Sigmoid colon (tissue), 7 donors: Measurements from ENCODE around the gene KCNAB1. TPM values are rescaled to one million over a fixed set of nuclear protein-coding genes. Genes with fewer than 3 reads are reported as not detected.
A peak's percentile ranks its signal among the peaks of the same experiment; 100 is the strongest.

ENCODE experiments used
- DNase-seq: peaks from one replicate; pipeline ENCODE4 v3.0.0-alpha.2; 2019
- H3K27ac ChIP-seq, 4 donors: fragments of 200-600 bp; sonication (generic); one replicate each; pipeline ENCODE4 v1.5.1; 2016 to 2019; ENCODE audit warnings: mild to moderate bottlenecking in 1 of 4
- H3K27me3 ChIP-seq, 3 donors: fragments of 200-600 bp; sonication (generic); one replicate each; pipeline ENCODE4 v1.5.1; 2019; ENCODE audit warnings: mild to moderate bottlenecking in 1 of 3
- H3K36me3 ChIP-seq, 4 donors: fragments of 200-600 bp; sonication (generic); one replicate each; pipeline ENCODE4 v1.5.1; 2016 to 2019
- H3K4me1 ChIP-seq, 4 donors: fragments of 200-600 bp; sonication (generic); one replicate each; pipeline ENCODE4 v1.5.1; 2017 to 2019
- H3K4me3 ChIP-seq, 4 donors: fragments of 200-600 bp; sonication (generic); one replicate each; pipeline ENCODE4 v1.5.1; 2017 to 2019; ENCODE audit warnings: mild to moderate bottlenecking in 2 of 4, moderate library complexity in 1 of 4
- H3K9me3 ChIP-seq, 4 donors: fragments of 200-600 bp in 3 of 4; sonication (generic) in 3 of 4; one replicate each; pipeline versions ENCODE4 v1.5.1 to v1.6.1; 2013 to 2019
- EP300 ChIP-seq, 4 donors: sonication (generic); formaldehyde crosslinking; IDR thresholded peaks; one replicate each; pipeline ENCODE4 v1.6.1; 2017; ENCODE audit warnings: antibody characterized with exemption in 4 of 4
- POLR2A ChIP-seq, 2 donors: fragments of 450-650 bp; IDR thresholded peaks; one replicate each; pipeline ENCODE4 v1.6.1; 2016; ENCODE audit warnings: antibody characterized with exemption in 2 of 2, mild to moderate bottlenecking in 2 of 2, moderate library complexity in 2 of 2
- POLR2AphosphoS5 ChIP-seq, 4 donors: sonication (generic); formaldehyde crosslinking; IDR thresholded peaks; one replicate each; pipeline ENCODE4 v1.6.1; 2017; ENCODE audit warnings: antibody characterized with exemption in 4 of 4
- WGBS, 2 donors: extraction: QIAGEN DNeasy Blood & Tissue Kit; methylation state at CpG; one replicate each; pipeline ENCODE4 v1.1.7; 2013; 5-methylcytosine and 5-hydroxymethylcytosine counted together
- intact Hi-C: fragments of 100-400 bp; cut with DNase I; formaldehyde crosslinking; loops from one replicate; pipeline ENCODE4 v1.15.1; 2023
- polyA plus RNA-seq, 3 donors: library from polyadenylated mRNA; stranded (reverse); fragments of 200-250 nt; gene quantifications; one replicate each; pipeline ENCODE4 v1.2.3, GENCODE V29; 2013
- total RNA-seq, 4 donors: library from RNA; depleted of rRNA; stranded (reverse); fragments of >200 nt; gene quantifications; one replicate each; pipeline ENCODE4 v1.1.0, GENCODE V29; 2016
- TF ChIP-seq, protein P1 (sequence below), 4 experiments: fragments of 450-650 bp in 3 of 4; fragments of 200-600 bp in 1 of 4; IDR thresholded peaks; one replicate each; pipeline ENCODE4 v1.5.1; 2016 to 2019; ENCODE audit warnings: antibody characterized with exemption in 4 of 4, mild to moderate bottlenecking in 3 of 4, moderate library complexity in 2 of 4
- donor health status: healthy with polysubstance abuse.
- donor health status: Bipolar disorder and iron deficiency.
- donor health status: healthy.

Gene KCNAB1
- total and polyA plus RNA-seq, 7 donors, result 1.2 to 5.0 (median 4.3) TPM; not detected in 2

DNA sequence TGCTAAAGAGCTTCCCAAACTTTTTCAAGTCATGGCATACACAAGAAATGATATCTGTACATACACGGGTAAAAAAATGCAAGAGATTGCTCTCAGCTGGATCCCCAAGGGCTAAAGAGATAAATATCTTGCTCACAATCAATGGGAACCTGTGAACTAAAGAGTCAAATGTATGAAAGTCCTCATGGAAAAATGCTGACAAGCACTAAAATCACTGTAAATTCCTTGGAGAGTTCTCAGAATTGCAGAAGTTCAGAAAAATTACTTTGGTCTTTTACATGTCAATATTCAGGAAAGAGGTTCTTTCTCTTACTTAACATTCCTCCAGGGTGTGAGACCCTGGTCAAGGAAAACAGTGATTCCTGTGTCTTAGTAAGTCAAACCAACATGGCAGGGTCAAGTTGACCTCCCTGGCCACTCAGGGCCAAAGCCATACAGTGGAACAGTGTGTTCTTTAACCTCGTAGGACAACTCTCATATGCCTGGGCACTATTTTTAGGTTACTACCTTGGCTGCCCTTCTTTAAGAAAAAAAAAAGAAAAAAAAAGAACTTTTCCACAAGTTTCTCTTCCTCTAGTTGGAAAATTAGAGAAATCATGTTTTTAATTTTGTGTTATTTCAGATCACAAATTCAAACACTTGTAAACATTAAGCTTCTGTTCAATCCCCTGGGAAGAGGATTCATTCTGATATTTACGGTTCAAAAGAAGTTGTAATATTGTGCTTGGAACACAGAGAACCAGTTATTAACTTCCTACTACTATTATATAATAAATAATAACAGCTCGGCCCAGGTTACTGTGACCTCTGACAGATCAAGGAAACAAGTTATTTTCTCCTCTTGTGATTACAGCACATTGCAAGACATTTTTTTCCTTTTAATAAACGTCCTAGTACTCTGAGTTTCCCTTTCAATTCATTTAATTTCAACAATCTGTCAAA, 422.0 kb downstream of the KCNAB1 start:
- Histone ChIP-seq H3K27ac (peak overlapping the region; percentile 3 to 77 (median 72)), H3K27me3 (no peaks in the 10 kb centered on the region), H3K36me3 (peaks cover 0 to 53% (median 3%) of the 10 kb centered on the region in 4 donors), H3K9me3 (no peaks in the 10 kb centered on the region), H3K4me3 (no peak overlapping the region), H3K4me1 (peaks cover 0 to 95% (median 56%) of the 10 kb centered on the region in 4 donors)
- TF ChIP-seq, protein P1, sequence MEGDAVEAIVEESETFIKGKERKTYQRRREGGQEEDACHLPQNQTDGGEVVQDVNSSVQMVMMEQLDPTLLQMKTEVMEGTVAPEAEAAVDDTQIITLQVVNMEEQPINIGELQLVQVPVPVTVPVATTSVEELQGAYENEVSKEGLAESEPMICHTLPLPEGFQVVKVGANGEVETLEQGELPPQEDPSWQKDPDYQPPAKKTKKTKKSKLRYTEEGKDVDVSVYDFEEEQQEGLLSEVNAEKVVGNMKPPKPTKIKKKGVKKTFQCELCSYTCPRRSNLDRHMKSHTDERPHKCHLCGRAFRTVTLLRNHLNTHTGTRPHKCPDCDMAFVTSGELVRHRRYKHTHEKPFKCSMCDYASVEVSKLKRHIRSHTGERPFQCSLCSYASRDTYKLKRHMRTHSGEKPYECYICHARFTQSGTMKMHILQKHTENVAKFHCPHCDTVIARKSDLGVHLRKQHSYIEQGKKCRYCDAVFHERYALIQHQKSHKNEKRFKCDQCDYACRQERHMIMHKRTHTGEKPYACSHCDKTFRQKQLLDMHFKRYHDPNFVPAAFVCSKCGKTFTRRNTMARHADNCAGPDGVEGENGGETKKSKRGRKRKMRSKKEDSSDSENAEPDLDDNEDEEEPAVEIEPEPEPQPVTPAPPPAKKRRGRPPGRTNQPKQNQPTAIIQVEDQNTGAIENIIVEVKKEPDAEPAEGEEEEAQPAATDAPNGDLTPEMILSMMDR (IDR thresholded peaks at IDR 0.05), result no peak
- peak in 1 of 4 donors; percentile 59 for TF ChIP-seq POLR2AphosphoS5 (IDR thresholded peaks at IDR 0.05)
- TF ChIP-seq EP300 (IDR thresholded peaks at IDR 0.05), result peak in 1 of 4 donors; percentile 50
- TF ChIP-seq POLR2A (IDR thresholded peaks at IDR 0.05), result no peak
- intact Hi-C loops, result loop anchor here (5.0 kb wide), 1 partner anchor 65 kb away; no protein-coding TSS in a partner anchor
- no peak for DNase-seq
- 75 to 76% methylated on average over 5 of the region's 5 CpGs for WGBS, 2 donors

DNA sequence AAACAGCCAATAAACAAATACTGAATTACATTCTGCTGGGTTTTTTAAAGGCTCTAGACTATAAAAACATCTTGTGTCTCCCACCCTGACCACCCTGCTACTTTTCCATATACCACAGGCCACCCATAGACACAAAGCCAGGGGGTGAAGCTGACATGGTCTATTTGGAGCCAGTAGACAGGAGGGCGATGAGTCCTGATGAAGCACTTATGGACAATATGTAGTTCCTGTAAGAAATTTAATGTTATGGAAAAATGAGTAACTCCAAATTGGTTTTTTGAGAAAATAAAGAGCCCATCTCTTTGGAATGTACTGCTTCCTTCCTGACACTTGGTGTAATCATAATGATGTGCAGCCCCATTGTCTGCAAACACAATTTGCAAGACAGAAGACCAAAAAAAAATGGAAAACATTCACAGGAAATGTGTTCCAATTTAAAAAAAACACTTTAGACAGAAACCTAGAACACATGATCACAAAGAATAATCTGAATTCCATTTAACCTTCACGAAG, 422.7 kb downstream of the KCNAB1 start:
- 88 to 94% methylated on average over 2 of the region's 2 CpGs for WGBS, 2 donors
- peak overlapping the region; percentile 3 to 77 (median 72) for H3K27ac ChIP-seq
- H3K9me3 ChIP-seq, result no peaks in the 10 kb centered on the region
- H3K4me3 ChIP-seq, result no peak overlapping the region
- no peak for TF ChIP-seq POLR2A (IDR thresholded peaks at IDR 0.05)
- no peak for TF ChIP-seq POLR2AphosphoS5 (IDR thresholded peaks at IDR 0.05)
- DNase-seq, result no peak
- H3K27me3 ChIP-seq, result no peaks in the 10 kb centered on the region
- peaks cover 0 to 55% (median 3%) of the 10 kb centered on the region in 4 donors for H3K36me3 ChIP-seq
- intact Hi-C loops, result loop anchor here (5.0 kb wide), 1 partner anchor 64 kb away; no protein-coding TSS in a partner anchor
- peaks cover 0 to 95% (median 61%) of the 10 kb centered on the region in 4 donors for H3K4me1 ChIP-seq

DNA sequence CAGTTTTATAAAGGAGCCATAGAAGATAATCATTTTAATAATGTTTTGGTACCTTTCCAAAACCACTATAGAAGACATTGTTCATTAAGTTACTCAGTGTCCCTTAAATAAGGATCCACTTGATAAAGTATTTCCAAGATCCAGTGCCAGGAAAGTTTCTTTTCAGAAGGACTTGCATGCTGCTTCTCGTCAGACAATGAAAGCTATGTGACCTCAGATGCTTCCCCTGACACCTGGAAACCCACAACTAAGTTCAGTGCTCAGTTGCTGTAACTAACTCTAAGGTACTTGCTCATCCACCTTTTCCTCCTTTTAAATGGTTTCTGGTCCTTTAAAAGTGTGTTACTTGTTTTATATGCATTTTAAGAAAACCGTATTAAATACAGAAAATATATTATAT, 427.3 kb downstream of the KCNAB1 start:
- DNase-seq, result no peak
- Histone ChIP-seq H3K27me3 (no peaks in the 10 kb centered on the region), H3K36me3 (peaks cover 0 to 60% (median 2%) of the 10 kb centered on the region in 4 donors), H3K27ac (peak overlapping the region; percentile 65 to 77 (median 72)), H3K4me3 (no peak overlapping the region), H3K4me1 (peaks cover 0 to 100% (median 80%) of the 10 kb centered on the region in 4 donors), H3K9me3 (no peaks in the 10 kb centered on the region)
- intact Hi-C loops, result loop anchor here (5.0 kb wide), 1 partner anchor 270 kb away; no protein-coding TSS in a partner anchor
- 70 to 74% methylated on average over 2 of the region's 2 CpGs for WGBS, 2 donors
- TF ChIP-seq POLR2AphosphoS5 (IDR thresholded peaks at IDR 0.05) (peak in 3 of 4 donors; percentile 40 to 67 (median 48)), EP300 (IDR thresholded peaks at IDR 0.05) (peak in 1 of 4 donors; percentile 62), POLR2A (IDR thresholded peaks at IDR 0.05) (no peak)
- TF ChIP-seq, protein P1 (IDR thresholded peaks at IDR 0.05), result no peak

DNA sequence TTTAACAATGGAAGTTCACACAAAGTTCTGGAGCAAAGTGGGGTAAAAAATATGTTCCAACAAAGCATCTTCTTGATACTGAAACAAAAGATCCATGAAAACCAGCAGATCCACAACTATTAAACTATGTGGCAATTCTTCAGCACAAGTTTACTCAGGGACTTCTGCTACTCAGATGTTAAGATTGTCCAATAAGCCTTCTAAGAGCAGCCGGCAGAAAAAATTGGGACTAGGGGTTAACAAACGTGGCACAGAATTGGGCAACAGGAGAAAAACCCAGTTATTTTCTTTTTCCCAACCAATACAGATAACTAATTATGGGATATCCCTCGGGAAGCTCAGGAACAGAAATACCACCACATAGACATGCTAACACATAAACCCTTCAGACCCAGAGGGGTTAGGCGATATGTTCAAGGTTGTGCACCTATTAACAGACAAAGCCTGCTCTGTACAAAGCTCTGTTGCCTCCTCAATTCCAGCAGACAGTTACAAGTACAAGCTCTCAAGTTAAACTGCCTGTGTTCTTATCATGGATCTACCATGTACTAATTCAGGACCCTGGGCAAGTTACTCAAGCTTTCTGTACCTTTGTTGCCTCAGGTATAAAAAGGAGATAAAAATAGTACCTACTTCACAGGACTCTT, 427.8 kb downstream of the KCNAB1 start:
- Histone ChIP-seq H3K36me3 (peaks cover 0 to 55% (median 0%) of the 10 kb centered on the region in 4 donors), H3K4me3 (no peak overlapping the region), H3K4me1 (peaks cover 0 to 100% (median 81%) of the 10 kb centered on the region in 4 donors), H3K9me3 (no peaks in the 10 kb centered on the region), H3K27ac (peak overlapping the region; percentile 65 to 77 (median 72)), H3K27me3 (no peaks in the 10 kb centered on the region)
- DNase-seq, result no peak
- 86 to 92% methylated on average over 4 of the region's 4 CpGs for WGBS, 2 donors
- TF ChIP-seq, protein P1 (IDR thresholded peaks at IDR 0.05), result no peak
- no peak for TF ChIP-seq POLR2A (IDR thresholded peaks at IDR 0.05)
- TF ChIP-seq POLR2AphosphoS5 (IDR thresholded peaks at IDR 0.05), result no peak
- no peak for TF ChIP-seq EP300 (IDR thresholded peaks at IDR 0.05)
- intact Hi-C loops, result loop anchor here (5.0 kb wide), 1 partner anchor 269 kb away; no protein-coding TSS in a partner anchor
